Measurements from ENCODE around the gene GXYLT2. TPM values are rescaled to one million over a fixed set of nuclear protein-coding genes. Genes with fewer than 3 reads are reported as not detected.

Gene GXYLT2
- total and polyA plus RNA-seq, 2 experiments from 2014 or later: 2.0 to 5.8 TPM

- TF ChIP-seq EZH2phosphoT487 (IDR thresholded peaks at IDR 0.05; ENCODE audit: unreplicated experiment) (no peak), ETS1 (IDR thresholded peaks at IDR 0.05) (no peak), NANOG (IDR thresholded peaks at IDR 0.05; ENCODE audit: borderline replicate concordance) (no peak), CTCF (conservative IDR thresholded peaks at IDR 0.05; ENCODE audit: low read depth in 2 of 2) (no peak)
Observed at GRCh38 chr3:72899349-72899765, 11.5 kb downstream of the GXYLT2 start (continued).

GRCh38 chr3:72900048-72900447 lies 12.2 kb downstream of the GXYLT2 start:
- no peak for DNase-seq (ENCODE audit: low spot score)
- no peaks in the 10 kb centered on the region for H3K4me1 ChIP-seq (ENCODE audit: insufficient read depth)
- H3K27me3 ChIP-seq (ENCODE audit: insufficient read depth): no peaks in the 10 kb centered on the region
- H3K9me2 ChIP-seq (ENCODE audit: insufficient read depth): no peaks in the 10 kb centered on the region
- H3K4me1 Mint-ChIP-seq: no peaks in the 10 kb centered on the region
- H3K27ac Mint-ChIP-seq: no peak overlapping the region
- H3K9me3 Mint-ChIP-seq: peaks cover 3% of the 10 kb centered on the region; the same call in 1 of the 3 replicates
- H3K79me2 ChIP-seq (replicated peaks; ENCODE audit: insufficient read depth): no peaks in the 10 kb centered on the region
- no peak overlapping the region for H3K4me2 ChIP-seq
- H3K4me3 Mint-ChIP-seq: no peak overlapping the region
- no peak for ATAC-seq
- no peaks in the 10 kb centered on the region for H3K36me3 ChIP-seq (ENCODE audit: insufficient read depth)
- no peaks in the 10 kb centered on the region for H3F3A ChIP-seq (replicated peaks; ENCODE audit: low read depth)
- H2AFZ ChIP-seq: no peak overlapping the region
- H4K20me1 ChIP-seq (replicated peaks; ENCODE audit: insufficient read depth): 0 out of 2 replicates have a peak, but pooled peaks cover 3% of the 10 kb centered on the region
- no peak overlapping the region for H3K4me3 ChIP-seq
- no peaks in the 10 kb centered on the region for H3K36me3 Mint-ChIP-seq (ENCODE audit: low read depth)
- H3K27me3 Mint-ChIP-seq (ENCODE audit: insufficient read depth, low read depth, poor library complexity): peaks cover 2% of the 10 kb centered on the region
- H3K27ac ChIP-seq (ENCODE audit: low read depth): no peak overlapping the region
- TF ChIP-seq REST (IDR thresholded peaks at IDR 0.05; ENCODE audit: unreplicated experiment) (no peak), EZH2phosphoT487 (IDR thresholded peaks at IDR 0.05; ENCODE audit: unreplicated experiment) (no peak), EZH2 (IDR thresholded peaks at IDR 0.05; ENCODE audit: low read depth, unreplicated experiment) (no peak), NANOG (IDR thresholded peaks at IDR 0.05; ENCODE audit: borderline replicate concordance) (no peak), ZNF462 (CRISPR knock-in tag; IDR thresholded peaks at IDR 0.05) (no peak), CTCF (conservative IDR thresholded peaks at IDR 0.05; ENCODE audit: low read depth in 2 of 2) (no peak), POLR2AphosphoS5 (IDR thresholded peaks at IDR 0.05; ENCODE audit: low read depth) (no peak), STAT1 (IDR thresholded peaks at IDR 0.05; ENCODE audit: unreplicated experiment) (no peak), ZNF331 (CRISPR knock-in tag; IDR thresholded peaks at IDR 0.05; ENCODE audit: low read depth) (no peak)

All from GM23338 (cell line).